Choroid plexus epithelial cell (primary cell): ENCODE data around the gene ARHGAP32.

ENCODE experiments used
- DNase-seq: peaks from one replicate; pipeline ENCODE4 v3.0.0-alpha.2; 2010; ENCODE audit warnings: low read depth
- H3K4me3 ChIP-seq: 2 replicates; pipeline ENCODE4 v1.5.1; 2011; ENCODE audit warnings: low read depth, mild to moderate bottlenecking, control low read depth, low read length, moderate library complexity
- CTCF ChIP-seq: conservative IDR thresholded peaks from 2 replicates; pipeline ENCODE4 v1.5.1; 2011; ENCODE audit warnings: low read depth, mild to moderate bottlenecking, control low read depth, inconsistent platforms, low read length, moderate library complexity

The ARHGAP32 gene

GRCh38 chr11:128929468-128929867 lies 262.7 kb downstream of the ARHGAP32 start:
- H3K4me3 ChIP-seq: no peak overlapping the region
- no peak for TF ChIP-seq CTCF
- DNase-seq: no peak

GRCh38 chr11:128928400-128928799 lies 263.7 kb downstream of the ARHGAP32 start:
- DNase-seq: no peak
- H3K4me3 ChIP-seq: no peak overlapping the region
- TF ChIP-seq CTCF: no peak

- TF ChIP-seq CTCF: no peak
- DNase-seq: no peak
Observed at GRCh38 chr11:128927683-128928336, 264.3 kb downstream of the ARHGAP32 start.

GRCh38 chr11:128927108-128927461 lies 265.0 kb downstream of the ARHGAP32 start:
- no peak for DNase-seq
- no peak overlapping the region for H3K4me3 ChIP-seq
- TF ChIP-seq CTCF: no peak

More at GRCh38 chr11:128927683-128928336, 264.3 kb downstream of the ARHGAP32 start:
- no peak overlapping the region for H3K4me3 ChIP-seq

GRCh38 chr11:128926437-128927107 lies 265.6 kb downstream of the ARHGAP32 start:
- no peak overlapping the region for H3K4me3 ChIP-seq
- no peak for TF ChIP-seq CTCF
- DNase-seq: no peak

GRCh38 chr11:128926000-128926399 lies 266.1 kb downstream of the ARHGAP32 start:
- H3K4me3 ChIP-seq: no peak overlapping the region
- DNase-seq: no peak
- TF ChIP-seq CTCF: no peak

GRCh38 chr11:128925250-128925600 lies 266.9 kb downstream of the ARHGAP32 start:
- DNase-seq: no peak
- H3K4me3 ChIP-seq: no peak overlapping the region
- TF ChIP-seq CTCF: no peak
